ENCODE measurements around the gene NPC1.
"Not testable (repeated sequence)": the region's sequence is repeated elsewhere in the genome, so short reads cannot be mapped to it uniquely, and the experiment has no call there.

Gene NPC1

GRCh38 chr18:23515911-23516546 is 70.3 kb downstream of the NPC1 start:
- peak; percentile 83 for DNase-seq

GRCh38 chr18:23512641-23513040 is 73.7 kb downstream of the NPC1 start:
- no peak for DNase-seq

- not testable (repeated sequence) for DNase-seq
These were observed 74.1 kb downstream of the NPC1 start for GRCh38 chr18:23512216-23512615.

GRCh38 chr18:23510923-23511322 is 75.4 kb downstream of the NPC1 start:
- not testable (repeated sequence) for DNase-seq

GRCh38 chr18:23506393-23506792 is 79.9 kb downstream of the NPC1 start:
- DNase-seq, result no peak

GRCh38 chr18:23504720-23505119 is 81.6 kb downstream of the NPC1 start:
- DNase-seq, result peak; percentile 39

- peak; percentile 16 for DNase-seq
These were observed 82.4 kb downstream of the NPC1 start for GRCh38 chr18:23503963-23504344.

GRCh38 chr18:23503038-23503962 is 83.0 kb downstream of the NPC1 start, which contains the start of gene RMC1:
Gene RMC1, plus strand, starts transcription at chr18:23503511. Its CDS starts 108 bp downstream, at chr18:23503619.
- peak; percentile 97 for DNase-seq

GRCh38 chr18:23502516-23503037 is 83.7 kb downstream of the NPC1 start:
- no peak for DNase-seq

- no peak for DNase-seq
These were observed 84.7 kb downstream of the NPC1 start for GRCh38 chr18:23501626-23502025.

GRCh38 chr18:23499291-23499781 is 87.0 kb downstream of the NPC1 start:
- DNase-seq, result no peak

- DNase-seq, result peak; percentile 81
These were observed 87.4 kb downstream of the NPC1 start for GRCh38 chr18:23498877-23499276.

GRCh38 chr18:23498117-23498516 is 88.2 kb downstream of the NPC1 start:
- no peak for DNase-seq

- DNase-seq, result no peak
These were observed 90.4 kb downstream of the NPC1 start for GRCh38 chr18:23495723-23496440.

GRCh38 chr18:23494992-23495391 is 91.3 kb downstream of the NPC1 start:
- no peak for DNase-seq

- DNase-seq, result no peak
These were observed 92.7 kb downstream of the NPC1 start for GRCh38 chr18:23493654-23494053.

GRCh38 chr18:23489586-23489985 is 96.7 kb downstream of the NPC1 start:
- not testable (repeated sequence) for DNase-seq

GRCh38 chr18:23487738-23488570 is 98.4 kb downstream of the NPC1 start:
- peak; percentile 41 for DNase-seq

- DNase-seq, result no peak
These were observed 100.9 kb downstream of the NPC1 start for GRCh38 chr18:23485386-23485785.

GRCh38 chr18:23484561-23485182 is 101.6 kb downstream of the NPC1 start:
- no peak for DNase-seq
